Uterus (tissue), 4 donors: Measurements from ENCODE around the gene KCNJ13. TPM values are rescaled to one million over a fixed set of nuclear protein-coding genes. Genes with fewer than 3 reads are reported as not detected.

Source experiments
- DNase-seq, 2 donors: peaks; one replicate each; pipeline ENCODE4 v3.0.0-alpha.2; 2019 to 2020
- H3K27ac ChIP-seq, 2 donors: fragments of 200-600 bp; sonication (generic); 1 replicate in 1 of 2; 2 replicates in 1 of 2; pipeline ENCODE4 v1.5.1; 2016 to 2018
- H3K27me3 ChIP-seq, 2 donors: fragments of 200-600 bp; sonication (generic); one replicate each; pipeline ENCODE4 v1.5.1; 2018 to 2019; ENCODE audit warnings: control low read depth in 1 of 2
- H3K36me3 ChIP-seq, 2 donors: fragments of 200-600 bp; sonication (generic); one replicate each; pipeline ENCODE4 v1.5.1; 2019; ENCODE audit warnings: control low read depth in 1 of 2
- H3K4me1 ChIP-seq, 2 donors: fragments of 200-600 bp; sonication (generic); one replicate each; pipeline ENCODE4 v1.5.1; 2018 to 2019; ENCODE audit warnings: control low read depth in 1 of 2
- H3K4me3 ChIP-seq, 2 donors: fragments of 200-600 bp; sonication (generic); 1 replicate in 1 of 2; 2 replicates in 1 of 2; pipeline ENCODE4 v1.5.1; 2018 to 2019; ENCODE audit warnings: mild to moderate bottlenecking in 1 of 2
- H3K9me3 ChIP-seq, 2 donors: fragments of 200-600 bp; sonication (generic); one replicate each; pipeline ENCODE4 v1.5.1; 2019; ENCODE audit warnings: control low read depth in 1 of 2
- CTCF ChIP-seq, 4 experiments: fragments of 200-600 bp in 2 of 4; fragments of 450-650 bp in 2 of 4; sonication (generic) in 2 of 4; IDR thresholded peaks; one replicate each; pipeline ENCODE4 v1.5.1; 2016 to 2019; ENCODE audit warnings: antibody characterized with exemption in 4 of 4, mild to moderate bottlenecking in 2 of 4, moderate library complexity in 1 of 4
- POLR2A ChIP-seq, 2 donors: fragments of 450-650 bp; IDR thresholded peaks; one replicate each; pipeline ENCODE4 v1.6.1; 2016; ENCODE audit warnings: antibody characterized with exemption in 2 of 2, mild to moderate bottlenecking in 1 of 2, moderate library complexity in 1 of 2
- intact Hi-C: fragments of 100-400 bp; cut with DNase I; formaldehyde crosslinking; loops from one replicate; pipeline ENCODE4 v1.15.1; 2023; ENCODE audit warnings: low total_unique reads
- total RNA-seq, 4 donors: library from RNA; depleted of rRNA in 3 of 4; stranded (reverse); fragments of >200 nt in 3 of 4; gene quantifications; one replicate each; pipeline versions ENCODE4 v1.1.0 to v1.2.4, GENCODE V29; 2014 to 2023
- donor health status: DM: yes; HTN: yes; CAD: no.

The KCNJ13 gene
- total RNA-seq, 4 donors from 2014 or later = not detected

GRCh38 chr2:232773815-232774214 is 2.5 kb downstream of the KCNJ13 start:
- TF ChIP-seq POLR2A (IDR thresholded peaks at IDR 0.05) = no peak
- no peak for TF ChIP-seq CTCF (IDR thresholded peaks at IDR 0.05)
- Histone ChIP-seq H3K9me3 (no peaks in the 10 kb centered on the region), H3K4me1 (no peaks in the 10 kb centered on the region), H3K36me3 (no peaks in the 10 kb centered on the region), H3K27ac (no peak overlapping the region), H3K27me3 (no peaks in the 10 kb centered on the region), H3K4me3 (no peak overlapping the region)
- intact Hi-C loops = no loop called here
- DNase-seq = no peak

- Histone ChIP-seq H3K4me1 (no peaks in the 10 kb centered on the region), H3K27me3 (no peaks in the 10 kb centered on the region), H3K9me3 (no peaks in the 10 kb centered on the region), H3K27ac (no peak overlapping the region), H3K36me3 (no peaks in the 10 kb centered on the region), H3K4me3 (no peak overlapping the region)
- no peak for DNase-seq
- intact Hi-C loops = no loop called here
- TF ChIP-seq POLR2A (IDR thresholded peaks at IDR 0.05) (no peak), CTCF (IDR thresholded peaks at IDR 0.05) (no peak)
These were observed 3.8 kb downstream of the KCNJ13 start for GRCh38 chr2:232772531-232772930.

- Histone ChIP-seq H3K4me1 (no peaks in the 10 kb centered on the region), H3K36me3 (no peaks in the 10 kb centered on the region), H3K27me3 (no peaks in the 10 kb centered on the region), H3K27ac (no peak overlapping the region), H3K9me3 (no peaks in the 10 kb centered on the region), H3K4me3 (no peak overlapping the region)
- TF ChIP-seq CTCF (IDR thresholded peaks at IDR 0.05) = no peak
- no peak for TF ChIP-seq POLR2A (IDR thresholded peaks at IDR 0.05)
- DNase-seq = no peak
- intact Hi-C loops = no loop called here
These were observed 4.5 kb downstream of the KCNJ13 start for GRCh38 chr2:232771870-232772269.

- Histone ChIP-seq H3K27me3 (no peaks in the 10 kb centered on the region), H3K36me3 (no peaks in the 10 kb centered on the region), H3K9me3 (no peaks in the 10 kb centered on the region), H3K4me1 (no peaks in the 10 kb centered on the region), H3K4me3 (no peak overlapping the region), H3K27ac (no peak overlapping the region)
- no peak for TF ChIP-seq CTCF (IDR thresholded peaks at IDR 0.05)
- no peak for TF ChIP-seq POLR2A (IDR thresholded peaks at IDR 0.05)
- intact Hi-C loops = no loop called here
- DNase-seq = no peak
These were observed 6.2 kb downstream of the KCNJ13 start for GRCh38 chr2:232770207-232770606.

DNA sequence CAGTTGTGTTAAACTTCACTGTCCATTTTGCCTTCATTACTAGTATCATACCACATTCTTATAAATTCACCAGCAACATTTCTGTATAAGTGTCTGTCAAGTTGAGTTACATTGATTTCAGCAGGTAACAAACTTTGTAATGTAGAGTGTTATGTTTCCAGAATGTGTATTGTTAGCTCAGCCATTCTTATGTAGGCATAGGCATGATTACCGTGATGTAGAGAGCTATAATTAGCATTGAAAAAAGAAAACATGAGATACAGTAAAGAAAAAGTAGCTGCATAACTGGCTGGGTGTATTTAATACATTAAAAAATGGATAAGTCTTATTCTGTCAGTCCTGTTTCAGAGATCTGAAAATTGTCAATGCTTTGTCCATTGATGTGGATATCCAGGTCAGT is 8.5 kb downstream of the KCNJ13 start:
- intact Hi-C loops = no loop called here
- no peak for DNase-seq
- Histone ChIP-seq H3K4me1 (no peaks in the 10 kb centered on the region), H3K4me3 (no peak overlapping the region), H3K27me3 (no peaks in the 10 kb centered on the region), H3K27ac (no peak overlapping the region), H3K36me3 (no peaks in the 10 kb centered on the region), H3K9me3 (no peaks in the 10 kb centered on the region)
- no peak for TF ChIP-seq POLR2A (IDR thresholded peaks at IDR 0.05)
- no peak for TF ChIP-seq CTCF (IDR thresholded peaks at IDR 0.05)
